ENCODE results near the gene NMBR. TPM values are rescaled to one million over a fixed set of nuclear protein-coding genes. Genes with fewer than 3 reads are reported as not detected.
A peak's percentile ranks its signal among the peaks of the same experiment; 100 is the strongest.

Gene NMBR
- total RNA-seq, 1 experiment from 2014 or later, result not detected

DNA sequence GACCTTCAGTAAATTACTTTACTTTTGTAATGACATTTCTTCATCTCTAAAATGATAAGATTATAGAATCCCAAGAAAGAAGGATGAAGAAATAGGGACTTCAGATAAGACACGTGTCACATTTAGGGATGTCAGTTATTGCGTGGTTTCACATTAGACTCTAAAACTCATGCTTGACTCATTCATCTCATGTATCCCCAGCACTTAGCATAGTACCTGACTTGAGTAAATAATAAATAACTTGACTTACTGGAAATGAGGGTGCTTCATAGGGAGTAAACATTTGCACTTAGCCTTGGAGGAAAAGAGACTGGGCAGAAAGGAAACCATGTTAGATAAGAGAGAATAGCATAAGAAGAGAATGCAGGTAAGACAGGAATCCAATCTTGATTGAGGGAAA lies 37.4 kb upstream of the NMBR start:
- Histone ChIP-seq H3K79me2 (ENCODE audit: low read length) (peaks cover 56% of the 10 kb centered on the region), H3K36me3 (ENCODE audit: insufficient read depth, low read length) (no peaks in the 10 kb centered on the region; the same call in 1 of the 2 replicates), H3K27ac (ENCODE audit: low read length) (no peak overlapping the region), H3K4me3 (ENCODE audit: low read length) (no peak overlapping the region), H3K27me3 (ENCODE audit: low read length) (no peaks in the 10 kb centered on the region), H3K4me1 (ENCODE audit: low read length) (peaks cover 16% of the 10 kb centered on the region), H3K9ac (ENCODE audit: low read length) (no peak overlapping the region), H3K9me3 (ENCODE audit: low read length) (no peaks in the 10 kb centered on the region), H4K20me1 (ENCODE audit: insufficient read depth, low read depth, low read length) (no peaks in the 10 kb centered on the region), H3K4me2 (ENCODE audit: low read depth, low read length, poor library complexity, severe bottlenecking) (no peak overlapping the region), H3K9me2 (replicated peaks; ENCODE audit: insufficient read depth, low read length) (peaks cover 3% of the 10 kb centered on the region; the same call in 1 of the 2 replicates), H2AFZ (ENCODE audit: low read length) (no peak overlapping the region)
- no peak for DNase-seq

- Histone ChIP-seq H4K20me1 (ENCODE audit: insufficient read depth, low read depth, low read length) (no peaks in the 10 kb centered on the region), H3K9me3 (ENCODE audit: low read length) (no peaks in the 10 kb centered on the region), H3K4me3 (ENCODE audit: low read length) (no peak overlapping the region), H3K27me3 (ENCODE audit: low read length) (no peaks in the 10 kb centered on the region), H3K27ac (ENCODE audit: low read length) (no peak overlapping the region), H3K9me2 (replicated peaks; ENCODE audit: insufficient read depth, low read length) (peaks cover 3% of the 10 kb centered on the region; the same call in 1 of the 2 replicates), H3K4me2 (ENCODE audit: low read depth, low read length, poor library complexity, severe bottlenecking) (no peak overlapping the region), H3K79me2 (ENCODE audit: low read length) (peaks cover 53% of the 10 kb centered on the region), H3K4me1 (ENCODE audit: low read length) (peaks cover 16% of the 10 kb centered on the region), H2AFZ (ENCODE audit: low read length) (no peak overlapping the region), H3K36me3 (ENCODE audit: insufficient read depth, low read length) (peaks cover 7% of the 10 kb centered on the region; the same call in 1 of the 2 replicates), H3K9ac (ENCODE audit: low read length) (no peak overlapping the region)
- peak; percentile 49 for DNase-seq
Measured at GRCh38 chr6:142183351-142183750, 36.4 kb upstream of the NMBR start.

- Histone ChIP-seq H3K9me3 (ENCODE audit: low read length) (no peaks in the 10 kb centered on the region), H3K36me3 (ENCODE audit: insufficient read depth, low read length) (peaks cover 20% of the 10 kb centered on the region), H3K27ac (ENCODE audit: low read length) (no peak overlapping the region), H4K20me1 (ENCODE audit: insufficient read depth, low read depth, low read length) (no peaks in the 10 kb centered on the region), H3K79me2 (ENCODE audit: low read length) (peaks cover 55% of the 10 kb centered on the region), H3K9me2 (replicated peaks; ENCODE audit: insufficient read depth, low read length) (peaks cover 3% of the 10 kb centered on the region; the same call in 1 of the 2 replicates), H3K27me3 (ENCODE audit: low read length) (no peaks in the 10 kb centered on the region), H3K9ac (ENCODE audit: low read length) (no peak overlapping the region), H3K4me1 (ENCODE audit: low read length) (peaks cover 16% of the 10 kb centered on the region), H2AFZ (ENCODE audit: low read length) (no peak overlapping the region), H3K4me2 (ENCODE audit: low read depth, low read length, poor library complexity, severe bottlenecking) (no peak overlapping the region), H3K4me3 (ENCODE audit: low read length) (no peak overlapping the region)
- DNase-seq, result no peak
Measured at GRCh38 chr6:142182004-142182403, 35.1 kb upstream of the NMBR start.

DNA sequence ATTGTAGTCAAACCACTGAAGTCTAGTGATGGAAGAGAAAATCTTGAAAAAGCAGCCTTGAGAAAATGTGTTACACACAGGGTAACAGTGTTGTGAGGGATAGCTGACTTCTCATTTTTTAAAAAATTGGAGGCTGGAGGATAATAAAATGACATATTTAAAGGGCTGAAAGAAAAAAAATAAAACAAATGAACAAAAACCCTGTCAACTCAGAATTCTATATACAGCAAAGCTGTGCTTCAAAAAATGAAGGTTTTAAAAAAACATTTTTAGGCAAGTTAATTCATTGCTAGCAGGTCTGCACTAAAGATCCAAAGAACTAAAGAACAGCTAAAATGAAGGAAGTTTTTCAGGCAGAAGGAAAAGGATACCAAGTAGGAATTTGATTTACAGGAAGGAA lies 31.2 kb upstream of the NMBR start:
- Histone ChIP-seq H3K27ac (ENCODE audit: low read length) (no peak overlapping the region), H3K9me3 (ENCODE audit: low read length) (no peaks in the 10 kb centered on the region), H3K9me2 (replicated peaks; ENCODE audit: insufficient read depth, low read length) (no peaks in the 10 kb centered on the region), H4K20me1 (ENCODE audit: insufficient read depth, low read depth, low read length) (no peaks in the 10 kb centered on the region), H3K36me3 (ENCODE audit: insufficient read depth, low read length) (peaks cover 53% of the 10 kb centered on the region), H3K9ac (ENCODE audit: low read length) (no peak overlapping the region), H3K4me3 (ENCODE audit: low read length) (no peak overlapping the region), H2AFZ (ENCODE audit: low read length) (no peak overlapping the region), H3K27me3 (ENCODE audit: low read length) (no peaks in the 10 kb centered on the region), H3K4me2 (ENCODE audit: low read depth, low read length, poor library complexity, severe bottlenecking) (no peak overlapping the region), H3K4me1 (ENCODE audit: low read length) (peaks cover 13% of the 10 kb centered on the region), H3K79me2 (ENCODE audit: low read length) (peaks cover 66% of the 10 kb centered on the region)
- no peak for DNase-seq

- Histone ChIP-seq H3K9me2 (replicated peaks; ENCODE audit: insufficient read depth, low read length) (no peaks in the 10 kb centered on the region), H3K9ac (ENCODE audit: low read length) (no peak overlapping the region), H3K36me3 (ENCODE audit: insufficient read depth, low read length) (peaks cover 81% of the 10 kb centered on the region), H3K27me3 (ENCODE audit: low read length) (no peaks in the 10 kb centered on the region), H2AFZ (ENCODE audit: low read length) (no peak overlapping the region), H4K20me1 (ENCODE audit: insufficient read depth, low read depth, low read length) (no peaks in the 10 kb centered on the region), H3K4me2 (ENCODE audit: low read depth, low read length, poor library complexity, severe bottlenecking) (no peak overlapping the region), H3K4me3 (ENCODE audit: low read length) (no peak overlapping the region), H3K4me1 (ENCODE audit: low read length) (no peaks in the 10 kb centered on the region), H3K79me2 (ENCODE audit: low read length) (peaks cover 60% of the 10 kb centered on the region), H3K27ac (ENCODE audit: low read length) (no peak overlapping the region), H3K9me3 (ENCODE audit: low read length) (no peaks in the 10 kb centered on the region)
- DNase-seq, result no peak
Measured at GRCh38 chr6:142174703-142175102, 27.8 kb upstream of the NMBR start.

- Histone ChIP-seq H3K4me2 (ENCODE audit: low read depth, low read length, poor library complexity, severe bottlenecking) (no peak overlapping the region), H3K9ac (ENCODE audit: low read length) (no peak overlapping the region), H3K79me2 (ENCODE audit: low read length) (peaks cover 56% of the 10 kb centered on the region), H3K4me3 (ENCODE audit: low read length) (no peak overlapping the region), H3K27me3 (ENCODE audit: low read length) (no peaks in the 10 kb centered on the region), H3K4me1 (ENCODE audit: low read length) (no peaks in the 10 kb centered on the region), H2AFZ (ENCODE audit: low read length) (no peak overlapping the region), H4K20me1 (ENCODE audit: insufficient read depth, low read depth, low read length) (no peaks in the 10 kb centered on the region), H3K36me3 (ENCODE audit: insufficient read depth, low read length) (peaks cover 84% of the 10 kb centered on the region), H3K27ac (ENCODE audit: low read length) (no peak overlapping the region), H3K9me3 (ENCODE audit: low read length) (no peaks in the 10 kb centered on the region), H3K9me2 (replicated peaks; ENCODE audit: insufficient read depth, low read length) (no peaks in the 10 kb centered on the region)
- no peak for DNase-seq
Measured at GRCh38 chr6:142173980-142174379, 27.1 kb upstream of the NMBR start.

DNA sequence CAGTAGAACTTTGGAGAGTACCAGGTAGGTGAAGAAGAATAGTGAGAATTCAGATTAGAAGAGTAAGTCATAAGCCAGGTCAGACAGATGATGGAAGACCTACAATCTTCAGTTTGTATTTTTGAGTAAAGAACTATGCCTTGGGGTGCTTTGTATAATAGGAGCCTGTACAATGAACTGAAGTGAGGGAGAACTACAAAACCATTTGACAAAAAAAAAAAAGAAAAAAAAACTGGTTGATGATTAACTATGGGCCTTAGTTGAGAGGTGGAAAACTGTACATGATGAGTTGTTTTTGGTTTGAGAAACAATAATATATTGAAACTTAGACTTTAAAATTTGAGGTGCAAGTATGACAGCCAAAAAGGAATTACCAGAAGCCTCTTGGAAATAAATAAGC lies 25.8 kb upstream of the NMBR start:
- Histone ChIP-seq H3K27me3 (ENCODE audit: low read length) (no peaks in the 10 kb centered on the region), H3K36me3 (ENCODE audit: insufficient read depth, low read length) (peaks cover 84% of the 10 kb centered on the region)

GRCh38 chr6:142171351-142171750 lies 24.4 kb upstream of the NMBR start:
- Histone ChIP-seq H3K9me2 (replicated peaks; ENCODE audit: insufficient read depth, low read length) (no peaks in the 10 kb centered on the region), H3K4me3 (ENCODE audit: low read length) (no peak overlapping the region), H3K27ac (ENCODE audit: low read length) (no peak overlapping the region), H3K9me3 (ENCODE audit: low read length) (no peaks in the 10 kb centered on the region), H3K9ac (ENCODE audit: low read length) (no peak overlapping the region), H3K4me2 (ENCODE audit: low read depth, low read length, poor library complexity, severe bottlenecking) (no peak overlapping the region), H3K36me3 (ENCODE audit: insufficient read depth, low read length) (peaks cover 82% of the 10 kb centered on the region), H4K20me1 (ENCODE audit: insufficient read depth, low read depth, low read length) (no peaks in the 10 kb centered on the region), H3K4me1 (ENCODE audit: low read length) (no peaks in the 10 kb centered on the region), H3K27me3 (ENCODE audit: low read length) (no peaks in the 10 kb centered on the region), H3K79me2 (ENCODE audit: low read length) (peaks cover 60% of the 10 kb centered on the region), H2AFZ (ENCODE audit: low read length) (no peak overlapping the region)
- no peak for DNase-seq

More for the DNA sequence above, 25.8 kb upstream of the NMBR start:
- peaks cover 58% of the 10 kb centered on the region for H3K79me2 ChIP-seq (ENCODE audit: low read length)
- no peak overlapping the region for H3K27ac ChIP-seq (ENCODE audit: low read length)
- H3K9ac ChIP-seq (ENCODE audit: low read length), result no peak overlapping the region
- no peaks in the 10 kb centered on the region for H3K9me3 ChIP-seq (ENCODE audit: low read length)
- no peaks in the 10 kb centered on the region for H3K9me2 ChIP-seq (replicated peaks; ENCODE audit: insufficient read depth, low read length)
- H3K4me3 ChIP-seq (ENCODE audit: low read length), result no peak overlapping the region
- no peak overlapping the region for H2AFZ ChIP-seq (ENCODE audit: low read length)
- H3K4me1 ChIP-seq (ENCODE audit: low read length), result no peaks in the 10 kb centered on the region
- no peaks in the 10 kb centered on the region for H4K20me1 ChIP-seq (ENCODE audit: insufficient read depth, low read depth, low read length)
- no peak for DNase-seq
- no peak overlapping the region for H3K4me2 ChIP-seq (ENCODE audit: low read depth, low read length, poor library complexity, severe bottlenecking)

GRCh38 chr6:142167486-142167885 lies 20.6 kb upstream of the NMBR start:
- no peak overlapping the region for H3K9ac ChIP-seq (ENCODE audit: low read length)

More at GRCh38 chr6:142167486-142167885, 20.6 kb upstream of the NMBR start:
- H3K27ac ChIP-seq (ENCODE audit: low read length), result no peak overlapping the region
- DNase-seq, result no peak
- no peaks in the 10 kb centered on the region for H3K9me2 ChIP-seq (replicated peaks; ENCODE audit: insufficient read depth, low read length)
- H2AFZ ChIP-seq (ENCODE audit: low read length), result no peak overlapping the region
- peaks cover 70% of the 10 kb centered on the region for H3K79me2 ChIP-seq (ENCODE audit: low read length)
- H3K36me3 ChIP-seq (ENCODE audit: insufficient read depth, low read length), result peaks cover 52% of the 10 kb centered on the region
- peaks cover 16% of the 10 kb centered on the region for H4K20me1 ChIP-seq (ENCODE audit: insufficient read depth, low read depth, low read length)
- H3K4me3 ChIP-seq (ENCODE audit: low read length), result no peak overlapping the region
- no peaks in the 10 kb centered on the region for H3K4me1 ChIP-seq (ENCODE audit: low read length)
- no peaks in the 10 kb centered on the region for H3K27me3 ChIP-seq (ENCODE audit: low read length)
- no peak overlapping the region for H3K4me2 ChIP-seq (ENCODE audit: low read depth, low read length, poor library complexity, severe bottlenecking)
- no peaks in the 10 kb centered on the region for H3K9me3 ChIP-seq (ENCODE audit: low read length)

Measured in Karpas-422 (cell line).